Fibroblast of mammary gland (primary cell): ENCODE data around the gene RPL22L1.

Experiments
- DNase-seq: peaks from one replicate; pipeline ENCODE4 v3.0.0-alpha.2; 2010; ENCODE audit warnings: low read depth
- H3K4me3 ChIP-seq: 2 replicates; pipeline ENCODE4 v1.5.1; 2011; ENCODE audit warnings: low read depth, mild to moderate bottlenecking, low read length, moderate library complexity; ENCODE audit not compliant: control insufficient read depth
- TF ChIP-seq, protein P1 (sequence below): conservative IDR thresholded peaks from 2 replicates; pipeline ENCODE4 v1.5.1; 2011; ENCODE audit warnings: low read depth, low read length, inconsistent platforms; ENCODE audit not compliant: control insufficient read depth, insufficient read depth

RPL22L1 gene

DNA sequence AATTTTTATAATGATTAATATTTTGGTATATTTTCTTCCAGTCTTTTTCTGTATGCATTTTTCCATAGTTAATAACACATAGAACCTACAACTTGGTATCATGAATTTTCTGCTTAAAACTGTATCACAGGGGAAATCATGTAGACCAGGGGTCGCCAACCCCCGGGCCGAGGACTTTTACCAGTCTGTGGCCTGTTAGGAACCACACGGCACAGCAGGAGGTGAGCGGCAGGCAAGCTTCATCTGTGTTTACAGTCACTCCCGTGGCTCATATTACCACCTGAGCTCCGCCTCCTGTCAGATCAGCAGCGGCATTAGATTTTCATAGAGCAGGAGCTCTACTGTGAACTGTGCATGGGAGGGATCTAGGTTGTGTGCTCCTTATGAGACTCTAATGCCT, 54.7 kb downstream of the RPL22L1 start:
- no peak for DNase-seq
- H3K4me3 ChIP-seq: no peak overlapping the region
- TF ChIP-seq, protein P1, sequence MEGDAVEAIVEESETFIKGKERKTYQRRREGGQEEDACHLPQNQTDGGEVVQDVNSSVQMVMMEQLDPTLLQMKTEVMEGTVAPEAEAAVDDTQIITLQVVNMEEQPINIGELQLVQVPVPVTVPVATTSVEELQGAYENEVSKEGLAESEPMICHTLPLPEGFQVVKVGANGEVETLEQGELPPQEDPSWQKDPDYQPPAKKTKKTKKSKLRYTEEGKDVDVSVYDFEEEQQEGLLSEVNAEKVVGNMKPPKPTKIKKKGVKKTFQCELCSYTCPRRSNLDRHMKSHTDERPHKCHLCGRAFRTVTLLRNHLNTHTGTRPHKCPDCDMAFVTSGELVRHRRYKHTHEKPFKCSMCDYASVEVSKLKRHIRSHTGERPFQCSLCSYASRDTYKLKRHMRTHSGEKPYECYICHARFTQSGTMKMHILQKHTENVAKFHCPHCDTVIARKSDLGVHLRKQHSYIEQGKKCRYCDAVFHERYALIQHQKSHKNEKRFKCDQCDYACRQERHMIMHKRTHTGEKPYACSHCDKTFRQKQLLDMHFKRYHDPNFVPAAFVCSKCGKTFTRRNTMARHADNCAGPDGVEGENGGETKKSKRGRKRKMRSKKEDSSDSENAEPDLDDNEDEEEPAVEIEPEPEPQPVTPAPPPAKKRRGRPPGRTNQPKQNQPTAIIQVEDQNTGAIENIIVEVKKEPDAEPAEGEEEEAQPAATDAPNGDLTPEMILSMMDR: no peak
